ENCODE results near the gene RFPL4AL1.
"Not testable (repeated sequence)": the region's sequence is repeated elsewhere in the genome, so short reads cannot be mapped to it uniquely, and the experiment has no call there.

GRCh38 chr19:55769632-55770031 is 714 bp downstream of the RFPL4AL1 start:
- TF ChIP-seq REST (IDR thresholded peaks at IDR 0.05; ENCODE audit: insufficient replicate concordance, low read depth); CTCF (IDR thresholded peaks at IDR 0.05; ENCODE audit: insufficient read depth, low read length); POLR2AphosphoS5 (IDR thresholded peaks at IDR 0.05; ENCODE audit: low read depth): not testable (repeated sequence)

Data from HL-60 (cell line).